ENCODE data around the gene TRIM56. TPM values are rescaled to one million over a fixed set of nuclear protein-coding genes. Genes with fewer than 3 reads are reported as not detected.

Gene TRIM56
- total RNA-seq, 2 donors from 2014 or later: 16.5 to 23.0 TPM

DNA sequence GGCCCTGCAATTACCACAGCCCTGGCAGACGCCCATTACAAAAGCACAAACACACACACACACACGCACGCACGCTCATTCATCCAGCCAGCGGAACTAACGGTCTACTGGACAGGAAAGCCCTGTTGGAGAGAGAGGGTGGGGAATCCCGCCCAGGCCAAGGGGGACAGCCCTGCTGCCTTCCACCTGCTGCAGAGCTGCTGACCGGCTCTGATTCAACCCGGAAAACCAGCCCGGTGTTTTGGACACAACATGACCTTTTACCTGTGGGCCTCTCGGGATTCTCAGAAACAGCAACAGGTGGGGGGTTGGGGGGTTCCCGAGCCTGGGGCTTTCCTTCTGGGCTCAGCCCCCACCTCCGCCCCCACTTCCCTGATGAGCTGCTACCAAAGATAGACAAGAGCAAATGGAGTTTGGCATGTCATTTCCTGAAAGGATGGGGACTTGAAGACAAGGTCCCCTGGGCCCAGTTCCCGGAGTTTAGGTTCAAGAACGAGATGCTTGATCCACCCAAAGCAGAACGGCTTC is 23.1 kb downstream of the TRIM56 start:
- Histone ChIP-seq H3K9ac (ENCODE audit: extremely low read depth, low read length, poor library complexity, severe bottlenecking) (no peak overlapping the region), H3K36me3 (ENCODE audit: control insufficient read depth, insufficient read depth, low read length) (no peaks in the 10 kb centered on the region), H3K4me3 (ENCODE audit: low read length) (no peak overlapping the region), H3K27ac (ENCODE audit: low read depth, low read length) (no peak overlapping the region), H3K9me3 (ENCODE audit: control insufficient read depth, low read length) (no peaks in the 10 kb centered on the region), H3K4me1 (ENCODE audit: control insufficient read depth, insufficient read depth, low read length) (no peaks in the 10 kb centered on the region), H3K27me3 (ENCODE audit: control insufficient read depth, insufficient read depth, low read length, poor library complexity, severe bottlenecking) (no peaks in the 10 kb centered on the region)
- Mint-ChIP-seq H3K4me1 (peaks cover 3% of the 10 kb centered on the region), H3K4me3 (no peak overlapping the region), H3K9me3 (no peaks in the 10 kb centered on the region), H3K27ac (no peak overlapping the region), H3K27me3 (ENCODE audit: insufficient read depth) (peaks cover 2% of the 10 kb centered on the region), H3K36me3 (ENCODE audit: low read depth) (no peaks in the 10 kb centered on the region)
- no peak for DNase-seq
- 89 to 95% methylated on average over 3 to 15 of the region's 16 CpGs for WGBS, 2 experiments (ENCODE audit: insufficient coverage in 1 of 2, insufficient read length in 1 of 2)
- TF ChIP-seq, protein P1, sequence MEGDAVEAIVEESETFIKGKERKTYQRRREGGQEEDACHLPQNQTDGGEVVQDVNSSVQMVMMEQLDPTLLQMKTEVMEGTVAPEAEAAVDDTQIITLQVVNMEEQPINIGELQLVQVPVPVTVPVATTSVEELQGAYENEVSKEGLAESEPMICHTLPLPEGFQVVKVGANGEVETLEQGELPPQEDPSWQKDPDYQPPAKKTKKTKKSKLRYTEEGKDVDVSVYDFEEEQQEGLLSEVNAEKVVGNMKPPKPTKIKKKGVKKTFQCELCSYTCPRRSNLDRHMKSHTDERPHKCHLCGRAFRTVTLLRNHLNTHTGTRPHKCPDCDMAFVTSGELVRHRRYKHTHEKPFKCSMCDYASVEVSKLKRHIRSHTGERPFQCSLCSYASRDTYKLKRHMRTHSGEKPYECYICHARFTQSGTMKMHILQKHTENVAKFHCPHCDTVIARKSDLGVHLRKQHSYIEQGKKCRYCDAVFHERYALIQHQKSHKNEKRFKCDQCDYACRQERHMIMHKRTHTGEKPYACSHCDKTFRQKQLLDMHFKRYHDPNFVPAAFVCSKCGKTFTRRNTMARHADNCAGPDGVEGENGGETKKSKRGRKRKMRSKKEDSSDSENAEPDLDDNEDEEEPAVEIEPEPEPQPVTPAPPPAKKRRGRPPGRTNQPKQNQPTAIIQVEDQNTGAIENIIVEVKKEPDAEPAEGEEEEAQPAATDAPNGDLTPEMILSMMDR (conservative IDR thresholded peaks at IDR 0.05): no peak

DNA sequence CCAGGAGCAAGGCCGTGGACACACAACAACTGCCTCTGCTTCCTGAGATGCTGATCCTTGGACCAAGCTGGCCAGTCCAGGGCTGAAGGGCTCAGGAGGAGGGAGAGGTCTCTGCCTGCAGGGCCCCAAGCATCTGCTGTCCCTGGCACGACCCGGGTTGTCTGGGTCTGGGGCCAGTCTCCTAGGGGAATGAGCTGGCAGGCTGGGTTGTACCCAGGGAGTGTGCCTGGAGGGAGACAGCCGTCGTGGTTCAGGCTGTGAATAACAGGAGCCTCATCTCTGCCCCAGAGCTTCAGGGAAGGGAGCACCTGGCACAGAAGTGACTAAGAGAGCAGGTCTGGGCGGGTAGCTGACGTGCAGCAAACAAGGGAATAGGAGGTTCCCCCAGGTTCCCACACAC is 23.7 kb downstream of the TRIM56 start:
- no peak overlapping the region for H3K27ac ChIP-seq (ENCODE audit: low read depth, low read length)
- no peaks in the 10 kb centered on the region for H3K9me3 ChIP-seq (ENCODE audit: control insufficient read depth, low read length)
- TF ChIP-seq, protein P1 (conservative IDR thresholded peaks at IDR 0.05): no peak
- Mint-ChIP-seq H3K27me3 (ENCODE audit: insufficient read depth) (no peaks in the 10 kb centered on the region), H3K4me1 (peaks cover 3% of the 10 kb centered on the region), H3K9me3 (no peaks in the 10 kb centered on the region), H3K27ac (no peak overlapping the region), H3K36me3 (ENCODE audit: low read depth) (no peaks in the 10 kb centered on the region), H3K4me3 (no peak overlapping the region)
- WGBS, 2 experiments (ENCODE audit: insufficient coverage in 1 of 2, insufficient read length in 1 of 2): 89 to 100% methylated on average over 4 to 7 of the region's 7 CpGs
- no peak overlapping the region for H3K9ac ChIP-seq (ENCODE audit: extremely low read depth, low read length, poor library complexity, severe bottlenecking)
- DNase-seq: no peak
- no peaks in the 10 kb centered on the region for H3K36me3 ChIP-seq (ENCODE audit: control insufficient read depth, insufficient read depth, low read length)
- H3K4me1 ChIP-seq (ENCODE audit: control insufficient read depth, insufficient read depth, low read length): no peaks in the 10 kb centered on the region
- no peaks in the 10 kb centered on the region for H3K27me3 ChIP-seq (ENCODE audit: control insufficient read depth, insufficient read depth, low read length, poor library complexity, severe bottlenecking)
- no peak overlapping the region for H3K4me3 ChIP-seq (ENCODE audit: low read length)

DNA sequence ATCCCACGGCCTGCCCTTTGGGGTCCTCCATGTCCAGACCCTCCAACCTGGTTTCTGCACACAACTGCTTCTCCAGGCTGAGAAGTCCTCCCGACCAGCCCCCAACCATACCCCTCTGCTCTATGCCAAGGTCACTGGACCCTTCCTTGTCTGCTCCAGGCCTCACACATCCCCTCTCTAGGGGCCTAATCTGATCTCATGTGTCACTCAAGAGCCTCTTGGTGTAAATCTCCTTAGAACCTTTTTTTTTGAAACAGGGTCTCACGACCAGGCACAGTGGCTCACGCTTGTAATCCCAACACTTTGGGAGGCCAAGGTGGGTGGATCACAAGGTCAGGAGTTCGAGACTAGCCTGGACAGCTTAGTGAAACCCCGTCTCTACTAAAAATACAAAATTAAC is 24.1 kb downstream of the TRIM56 start:
- WGBS, 2 experiments (ENCODE audit: insufficient coverage in 1 of 2, insufficient read length in 1 of 2): 79 to 90% methylated on average over 5 to 6 of the region's 6 CpGs
- H3K9ac ChIP-seq (ENCODE audit: extremely low read depth, low read length, poor library complexity, severe bottlenecking): no peak overlapping the region
- Mint-ChIP-seq H3K36me3 (ENCODE audit: low read depth) (no peaks in the 10 kb centered on the region), H3K9me3 (no peaks in the 10 kb centered on the region), H3K27me3 (ENCODE audit: insufficient read depth) (peaks cover 2% of the 10 kb centered on the region), H3K4me3 (no peak overlapping the region), H3K27ac (no peak overlapping the region), H3K4me1 (no peaks in the 10 kb centered on the region)
- TF ChIP-seq, protein P1 (conservative IDR thresholded peaks at IDR 0.05): no peak
- H3K36me3 ChIP-seq (ENCODE audit: control insufficient read depth, insufficient read depth, low read length): no peaks in the 10 kb centered on the region
- no peaks in the 10 kb centered on the region for H3K9me3 ChIP-seq (ENCODE audit: control insufficient read depth, low read length)
- H3K4me3 ChIP-seq (ENCODE audit: low read length): no peak overlapping the region
- H3K27ac ChIP-seq (ENCODE audit: low read depth, low read length): no peak overlapping the region
- no peaks in the 10 kb centered on the region for H3K27me3 ChIP-seq (ENCODE audit: control insufficient read depth, insufficient read depth, low read length, poor library complexity, severe bottlenecking)
- DNase-seq: no peak
- H3K4me1 ChIP-seq (ENCODE audit: control insufficient read depth, insufficient read depth, low read length): no peaks in the 10 kb centered on the region
